Amniotic epithelial cell (primary cell): Measurements from ENCODE around the gene FBXL7.
A peak's percentile ranks its signal among the peaks of the same experiment; 100 is the strongest.

Experiments
- DNase-seq: peaks from one replicate; pipeline ENCODE4 v3.0.0-alpha.2; 2010; ENCODE audit warnings: low read depth

The FBXL7 gene

GRCh38 chr5:15948190-15948589 lies 448.2 kb downstream of the FBXL7 start:
- no peak for DNase-seq

- no peak for DNase-seq
Measured at GRCh38 chr5:15951126-15951525, 451.1 kb downstream of the FBXL7 start.

GRCh38 chr5:15951550-15951949 lies 451.6 kb downstream of the FBXL7 start:
- no peak for DNase-seq

- no peak for DNase-seq
Measured at GRCh38 chr5:15956622-15957021, 456.6 kb downstream of the FBXL7 start.

- no peak for DNase-seq
Measured at GRCh38 chr5:15957124-15957523, 457.1 kb downstream of the FBXL7 start.

- no peak for DNase-seq
Measured at GRCh38 chr5:15959370-15960164, 459.6 kb downstream of the FBXL7 start.

GRCh38 chr5:15966066-15966640 lies 466.2 kb downstream of the FBXL7 start:
- peak; percentile 42 for DNase-seq

- DNase-seq, result peak; percentile 15
Measured at GRCh38 chr5:15966651-15967050, 466.7 kb downstream of the FBXL7 start.

- no peak for DNase-seq
Measured at GRCh38 chr5:15968993-15969392, 469.0 kb downstream of the FBXL7 start.

- no peak for DNase-seq
Measured at GRCh38 chr5:15977851-15978250, 477.9 kb downstream of the FBXL7 start.

- no peak for DNase-seq
Measured at GRCh38 chr5:15980835-15981234, 480.9 kb downstream of the FBXL7 start.

GRCh38 chr5:15983392-15983791 lies 483.4 kb downstream of the FBXL7 start:
- DNase-seq, result no peak
